Pancreas (tissue), 10 donors: ENCODE results near the gene SPP1. TPM values are rescaled to one million over a fixed set of nuclear protein-coding genes. Genes with fewer than 3 reads are reported as not detected.
"Not testable (repeated sequence)": the region's sequence is repeated elsewhere in the genome, so short reads cannot be mapped to it uniquely, and the experiment has no call there.

ENCODE experiments used
- ATAC-seq, 4 donors: fragments of 200-7000 bp; cut with Tn5 transposase; one replicate each; pipeline versions ENCODE4 v1.8.0 to v1.9.1; 2020; ENCODE audit warnings: mild to moderate bottlenecking in 4 of 4, moderate library complexity in 4 of 4
- DNase-seq, 6 donors: peaks; one replicate each; pipeline ENCODE4 v3.0.0-alpha.2; 2020
- FAIRE-seq: peaks from 2 replicates; lab custom pipeline; 2012; peaks lifted over from hg19 to GRCh38; lab: Jason Lieb, UNC
- H3K27ac ChIP-seq, 4 donors: fragments of 200-600 bp; sonication (generic); 1 replicate in 3 of 4; 2 replicates in 1 of 4; pipeline versions ENCODE4 v1.5.0 to v1.8.0; 2020
- H3K27me3 ChIP-seq, 4 donors: fragments of 200-600 bp; one replicate each; pipeline ENCODE4 v1.8.0; 2021
- H3K36me3 ChIP-seq, 3 donors: fragments of 200-600 bp; sonication (generic) in 1 of 3; one replicate each; pipeline versions ENCODE4 v1.5.0 to v1.8.0; 2020 to 2021
- H3K4me1 ChIP-seq, 3 donors: fragments of 200-600 bp; one replicate each; pipeline ENCODE4 v1.8.0; 2021
- H3K4me3 ChIP-seq, 4 donors: fragments of 200-600 bp; sonication (generic) in 2 of 4; one replicate each; pipeline versions ENCODE4 v1.5.0 to v1.8.0; 2020 to 2021
- H3K9me3 ChIP-seq, 4 donors: fragments of 200-600 bp; one replicate each; pipeline ENCODE4 v1.8.0; 2021
- CTCF ChIP-seq, 4 donors: fragments of 200-600 bp; sonication (generic) in 3 of 4; IDR thresholded peaks; one replicate each; pipeline versions ENCODE4 v1.5.0 to v1.8.0; 2021; ENCODE audit warnings: antibody characterized with exemption in 4 of 4
- WGBS, 2 donors: extraction: QIAGEN DNeasy Blood & Tissue Kit; methylation state at CpG; one replicate each; pipeline ENCODE4 v1.1.7; 2013; 5-methylcytosine and 5-hydroxymethylcytosine counted together
- intact Hi-C, 3 donors: fragments of 100-400 bp; cut with DNase I; formaldehyde crosslinking; loops; one replicate each; pipeline versions ENCODE4 v1.11.1 to v1.14.2; 2022
- polyA plus RNA-seq, 2 donors: library from polyadenylated mRNA; stranded (reverse); fragments of 200-250 nt; gene quantifications; one replicate each; pipeline ENCODE4 v1.2.3, GENCODE V29; 2013
- total RNA-seq, 6 donors: library from RNA; stranded (reverse); fragmentation: NEBNext Ultra II Directional in 4 of 6; extraction: Animal tissue kit (Norgen Biotek cat#: 25700) in 4 of 6; gene quantifications; one replicate each; pipeline versions ENCODE4 v1.2.1 to v1.2.4, GENCODE V29; 2021 to 2023
- donor health status: healthy with polysubstance abuse.
- donor health status: DM: no; HTN: no; CAD: no; lungs with moderate emphysema.
- donor health status: DM: no; HTN: no; CAD: no.
- donor health status: control.
- donor health status: control.
- donor health status: Bipolar disorder and iron deficiency.
- donor health status: DM: yes; HTN: yes; CAD: no.
- donor health status: DM: no; HTN: no; CAD: no.
- donor health status: DM: no; HTN: no; CAD: no.
- donor health status: DM: yes; HTN: yes; CAD: no.

The SPP1 gene
- total and polyA plus RNA-seq, 8 donors = 55.4 to 1,351 (median 166) TPM

GRCh38 chr4:88021824-88022223 is 46.3 kb downstream of the SPP1 start:
- ATAC-seq (peak in 1 of 4 donors; percentile 18), FAIRE-seq (no peak), DNase-seq (no peak)
- H3K9me3 ChIP-seq = no peaks in the 10 kb centered on the region
- no peak for TF ChIP-seq CTCF (IDR thresholded peaks at IDR 0.05)
- intact Hi-C loops = no loop called here
- H3K27ac ChIP-seq = no peak overlapping the region
- H3K4me3 ChIP-seq = no peak overlapping the region
- no peaks in the 10 kb centered on the region for H3K36me3 ChIP-seq
- peaks cover 0 to 3% (median 0%) of the 10 kb centered on the region in 3 donors for H3K4me1 ChIP-seq
- no peaks in the 10 kb centered on the region for H3K27me3 ChIP-seq

GRCh38 chr4:88022289-88022688 is 46.8 kb downstream of the SPP1 start:
- Histone ChIP-seq H3K36me3 (no peaks in the 10 kb centered on the region), H3K4me3 (no peak overlapping the region), H3K27me3 (no peaks in the 10 kb centered on the region), H3K4me1 (peaks cover 0 to 3% (median 0%) of the 10 kb centered on the region in 3 donors), H3K9me3 (no peaks in the 10 kb centered on the region), H3K27ac (peak overlapping the region in 1 of 4 donors; percentile 21)
- intact Hi-C loops = no loop called here
- ATAC-seq = peak in 1 of 4 donors; percentile 21
- no peak for TF ChIP-seq CTCF (IDR thresholded peaks at IDR 0.05)
- no peak for DNase-seq
- FAIRE-seq = no peak

- 95% methylated on average over 6 of the region's 6 CpGs for WGBS, 2 donors
- DNase-seq, intact Hi-C loops, H3K4me3 ChIP-seq, FAIRE-seq, ATAC-seq, H3K4me1 ChIP-seq, H3K27me3 ChIP-seq, H3K36me3 ChIP-seq, H3K9me3 ChIP-seq, H3K27ac ChIP-seq: not testable (repeated sequence)
These were observed 50.6 kb downstream of the SPP1 start for GRCh38 chr4:88025868-88026661.

GRCh38 chr4:88027611-88028608 is 52.4 kb downstream of the SPP1 start:
- Histone ChIP-seq H3K36me3 (no peaks in the 10 kb centered on the region), H3K4me1 (no peaks in the 10 kb centered on the region), H3K9me3 (no peaks in the 10 kb centered on the region), H3K4me3 (no peak overlapping the region), H3K27me3 (no peaks in the 10 kb centered on the region), H3K27ac (no peak overlapping the region)
- ATAC-seq (peak in 2 of 4 donors; percentile 33 to 58), FAIRE-seq (no peak), DNase-seq (no peak)
- WGBS, 2 donors = 64 to 72% methylated on average over 4 of the region's 4 CpGs
- intact Hi-C loops = no loop called here
- no peak for TF ChIP-seq CTCF (IDR thresholded peaks at IDR 0.05)

GRCh38 chr4:88028946-88029345 is 53.4 kb downstream of the SPP1 start:
- FAIRE-seq (no peak), DNase-seq (no peak), ATAC-seq (no peak)
- intact Hi-C loops = no loop called here
- Histone ChIP-seq H3K9me3 (no peaks in the 10 kb centered on the region), H3K4me3 (no peak overlapping the region), H3K4me1 (no peaks in the 10 kb centered on the region), H3K36me3 (no peaks in the 10 kb centered on the region), H3K27me3 (no peaks in the 10 kb centered on the region), H3K27ac (no peak overlapping the region)
- WGBS, 2 donors = 73 to 82% methylated on average over 3 of the region's 3 CpGs
- no peak for TF ChIP-seq CTCF (IDR thresholded peaks at IDR 0.05)
